ENCODE measurements around the gene KNDC1. TPM values are rescaled to one million over a fixed set of nuclear protein-coding genes. Genes with fewer than 3 reads are reported as not detected.
"Not testable (repeated sequence)": the region's sequence is repeated elsewhere in the genome, so short reads cannot be mapped to it uniquely, and the experiment has no call there.

Gene KNDC1
- total RNA-seq, 1 donor from 2014 or later: not detected

DNA sequence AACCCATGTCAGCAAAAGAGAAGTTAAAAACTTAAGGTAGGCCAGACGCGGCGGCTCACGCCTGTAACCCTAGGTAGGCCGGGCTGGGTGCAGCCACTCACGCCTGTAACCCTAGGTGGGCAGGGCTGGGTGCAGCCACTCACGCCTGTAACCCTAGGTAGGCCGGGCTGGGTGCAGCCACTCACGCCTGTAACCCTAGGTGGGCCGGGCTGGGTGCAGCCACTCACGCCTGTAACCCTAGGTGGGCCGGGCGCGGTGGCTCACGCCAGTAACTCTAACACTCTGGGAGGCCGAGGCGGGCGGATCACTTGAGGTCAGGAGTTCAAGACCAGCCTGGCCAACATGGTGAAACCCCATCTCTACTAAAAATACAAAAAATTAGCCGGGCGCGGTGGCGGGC, 61.7 kb downstream of the KNDC1 start:
- intact Hi-C loops (cut with DNase I); DNase-seq; ATAC-seq (ENCODE audit: poor library complexity): not testable (repeated sequence)

DNA sequence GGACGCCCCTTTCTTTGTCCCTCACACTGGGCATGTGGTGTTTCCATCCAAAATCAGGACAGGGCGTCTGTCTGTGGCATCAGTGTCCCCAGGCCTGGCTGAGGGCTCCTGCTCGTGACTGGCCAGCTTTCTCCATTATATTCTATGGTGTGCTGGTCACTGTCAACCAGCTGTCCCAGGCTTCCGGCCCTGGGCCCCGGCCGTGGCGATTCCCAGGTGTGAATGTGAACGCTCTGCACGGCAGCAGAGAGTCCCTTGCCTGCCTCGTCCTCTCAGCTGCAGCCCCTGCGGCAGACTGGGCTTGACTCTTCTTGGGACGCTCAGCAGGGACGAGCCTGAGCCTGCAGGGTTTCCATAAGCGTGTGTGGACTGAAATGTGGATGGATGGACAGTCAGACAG, 64.1 kb downstream of the KNDC1 start:
- ATAC-seq (ENCODE audit: poor library complexity) (no peak), DNase-seq (no peak)
- intact Hi-C loops (cut with DNase I): no loop called here

DNA sequence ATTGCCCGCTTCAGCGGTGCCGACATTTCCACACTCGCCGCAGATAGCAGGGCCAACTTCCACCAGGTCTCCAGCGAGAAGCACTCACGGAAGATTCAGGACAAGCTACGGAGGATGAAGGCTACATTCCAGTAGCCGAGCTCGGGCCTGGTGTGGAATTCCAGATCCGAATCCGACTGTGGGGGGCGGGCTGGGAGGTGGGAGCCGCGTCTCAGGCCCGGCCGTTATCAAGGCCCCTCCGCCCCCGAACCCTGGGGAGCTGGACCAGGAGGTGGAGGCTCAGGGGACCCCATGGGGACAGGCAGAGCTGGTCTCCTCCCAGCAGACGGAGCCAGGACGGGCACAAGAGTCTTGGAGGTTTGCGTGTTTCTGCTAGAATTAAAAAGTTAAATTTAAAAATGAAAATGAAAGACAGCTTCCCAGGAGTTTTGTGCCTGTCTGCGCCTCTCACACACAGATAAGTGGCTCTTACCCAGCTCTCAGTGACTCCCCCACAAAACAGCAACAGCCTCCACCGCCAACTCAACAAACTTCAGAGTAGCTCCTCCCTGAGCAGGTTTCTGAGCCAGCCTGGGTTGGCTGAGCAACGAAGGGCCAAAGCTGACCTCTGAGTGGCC, 64.8 kb downstream of the KNDC1 start:
- DNase-seq (no peak), ATAC-seq (ENCODE audit: poor library complexity) (no peak)
- intact Hi-C loops (cut with DNase I): no loop called here

GRCh38 chr10:133225707-133226191, 65.7 kb downstream of the KNDC1 start:
- intact Hi-C loops (cut with DNase I): no loop called here
- ATAC-seq (ENCODE audit: poor library complexity): no peak
- DNase-seq: no peak

DNA sequence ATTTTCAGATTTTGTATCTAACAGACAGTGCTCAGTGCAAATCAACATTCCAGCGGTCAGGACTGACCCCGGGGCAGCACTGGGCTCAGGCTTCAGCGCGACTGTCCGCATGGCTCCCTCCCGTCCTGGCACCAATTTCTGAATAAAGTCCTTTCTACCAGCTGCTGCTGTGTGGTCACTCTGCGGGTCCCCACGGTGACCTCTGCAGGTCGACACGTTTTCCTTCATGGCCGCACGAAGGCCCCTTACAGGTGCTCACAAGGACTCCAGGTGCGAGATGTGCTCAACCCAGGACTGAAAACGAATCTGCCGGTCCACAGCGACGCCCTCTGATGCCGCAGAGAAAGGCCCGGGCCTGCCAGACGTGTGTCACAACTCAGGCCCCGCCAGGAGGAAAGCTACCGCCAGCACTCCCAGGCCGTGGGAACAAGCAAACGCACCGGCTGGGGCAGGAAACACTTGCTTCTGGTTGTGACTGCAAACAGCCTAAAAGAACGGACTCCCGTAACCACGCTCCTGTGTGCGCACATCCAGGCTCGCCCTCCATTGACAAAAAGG, 66.3 kb downstream of the KNDC1 start:
- intact Hi-C loops (cut with DNase I): no loop called here
- DNase-seq (no peak), ATAC-seq (ENCODE audit: poor library complexity) (no peak)

DNA sequence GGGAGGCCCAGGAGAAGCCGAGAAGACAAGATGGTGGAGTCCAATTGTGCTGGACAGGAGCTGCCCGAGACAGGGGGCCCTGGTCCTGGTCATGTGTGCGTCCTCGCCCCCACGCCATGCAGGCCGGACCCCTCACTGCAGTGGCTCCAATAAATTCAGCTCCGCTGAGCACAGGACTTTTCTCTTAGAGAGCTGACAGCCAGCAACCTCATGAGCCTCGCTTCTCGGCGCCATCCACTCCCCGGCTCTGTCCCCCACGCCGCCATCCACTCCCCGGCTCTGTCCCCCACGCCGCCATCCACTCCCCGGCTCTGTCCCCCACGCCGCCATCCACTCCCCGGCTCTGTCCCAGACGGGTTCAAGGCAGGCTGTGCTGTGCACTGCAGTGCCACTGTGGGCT, 67.2 kb downstream of the KNDC1 start:
- ATAC-seq (ENCODE audit: poor library complexity) (no peak), DNase-seq (no peak)
- intact Hi-C loops (cut with DNase I): no loop called here

- no peak for ATAC-seq (ENCODE audit: poor library complexity)
- DNase-seq: no peak
- intact Hi-C loops (cut with DNase I): no loop called here
Observed at GRCh38 chr10:133229265-133230043, 69.4 kb downstream of the KNDC1 start.

GRCh38 chr10:133230044-133230361, 70.0 kb downstream of the KNDC1 start, which contains the start of gene UTF1:
Gene UTF1 (plus strand): TSS chr10:133230217. CDS start chr10:133230289, 72 bp downstream.
- intact Hi-C loops (cut with DNase I): no loop called here
- ATAC-seq (ENCODE audit: poor library complexity): no peak
- no peak for DNase-seq

GRCh38 chr10:133230387-133231195, 70.6 kb downstream of the KNDC1 start:
- intact Hi-C loops (cut with DNase I): no loop called here
- ATAC-seq (ENCODE audit: poor library complexity) (no peak), DNase-seq (peak; percentile 63)

GRCh38 chr10:133231244-133231945, 71.4 kb downstream of the KNDC1 start:
- DNase-seq (no peak), ATAC-seq (ENCODE audit: poor library complexity) (no peak)
- intact Hi-C loops (cut with DNase I): no loop called here

DNA sequence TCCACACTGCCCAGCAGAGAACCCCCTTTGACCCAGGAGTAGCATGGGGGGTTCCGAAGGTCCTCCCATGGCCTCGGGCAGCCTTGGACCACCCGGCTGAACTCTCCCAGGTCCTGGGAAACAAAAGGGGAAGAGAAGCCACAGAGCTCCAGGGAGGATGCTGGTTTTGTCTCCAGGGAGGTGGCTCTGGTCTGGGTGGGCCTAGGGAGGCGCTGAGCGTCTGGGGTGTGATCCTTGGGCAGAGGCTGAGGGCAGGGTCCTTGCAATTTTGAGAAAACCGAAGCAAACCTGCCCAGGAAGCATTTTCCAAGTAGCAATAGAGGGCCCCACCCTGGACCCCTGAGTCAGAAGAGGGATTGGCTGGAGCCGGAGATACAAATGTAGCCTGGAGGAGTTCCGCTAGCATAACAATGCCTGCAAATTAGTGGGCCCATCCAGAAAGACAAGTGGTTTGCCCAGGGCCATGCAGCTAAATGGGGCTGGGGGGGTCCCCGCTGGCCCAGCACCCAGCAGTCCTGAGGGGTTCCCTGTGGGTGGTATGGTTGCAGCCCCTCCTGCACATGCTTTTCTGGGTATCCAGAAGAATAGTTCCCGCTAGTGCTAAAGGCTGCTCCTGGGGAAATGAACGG, 72.0 kb downstream of the KNDC1 start:
- intact Hi-C loops (cut with DNase I): no loop called here
- no peak for DNase-seq
- ATAC-seq (ENCODE audit: poor library complexity): no peak

DNA sequence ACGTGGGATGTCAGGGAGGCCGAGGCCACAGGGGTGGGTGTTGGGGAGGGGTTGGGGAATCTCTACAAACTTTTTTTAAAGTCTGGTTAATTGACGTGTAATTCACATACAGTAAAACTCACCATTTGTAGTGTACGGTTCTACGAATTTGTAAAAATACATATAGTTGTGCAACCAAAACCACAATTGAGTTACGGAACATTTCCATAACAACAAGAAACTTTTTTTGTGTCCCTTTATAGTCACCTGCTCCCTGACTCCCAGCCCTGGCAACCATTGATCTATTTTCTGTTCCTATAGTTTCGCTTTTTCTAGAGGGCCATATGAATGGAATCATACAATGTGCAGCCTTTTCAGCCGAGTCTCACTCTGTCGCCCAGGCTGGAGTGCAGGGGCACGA, 74.8 kb downstream of the KNDC1 start:
- ATAC-seq (ENCODE audit: poor library complexity); DNase-seq; intact Hi-C loops (cut with DNase I): not testable (repeated sequence)

- ATAC-seq (ENCODE audit: poor library complexity): peak; percentile 45
- peak; percentile 62 for DNase-seq
Observed at GRCh38 chr10:133235265-133235855, 75.3 kb downstream of the KNDC1 start.

GRCh38 chr10:133235932-133236331, 75.9 kb downstream of the KNDC1 start:
- peak; percentile 36 for ATAC-seq (ENCODE audit: poor library complexity)

More at GRCh38 chr10:133235265-133235855, 75.3 kb downstream of the KNDC1 start:
- intact Hi-C loops (cut with DNase I): no loop called here

GRCh38 chr10:133236401-133237240, 76.6 kb downstream of the KNDC1 start:
- ATAC-seq (ENCODE audit: poor library complexity): no peak
- DNase-seq: no peak
- intact Hi-C loops (cut with DNase I): no loop called here

More at GRCh38 chr10:133235932-133236331, 75.9 kb downstream of the KNDC1 start:
- intact Hi-C loops (cut with DNase I): no loop called here
- DNase-seq: peak; percentile 60

GRCh38 chr10:133237241-133237587, 77.2 kb downstream of the KNDC1 start:
- intact Hi-C loops (cut with DNase I): no loop called here
- ATAC-seq (ENCODE audit: poor library complexity) (no peak), DNase-seq (no peak)

Measured in Right ventricle myocardium superior (tissue), 1 donor.